ENCODE data around the gene KCNIP4.

DNA sequence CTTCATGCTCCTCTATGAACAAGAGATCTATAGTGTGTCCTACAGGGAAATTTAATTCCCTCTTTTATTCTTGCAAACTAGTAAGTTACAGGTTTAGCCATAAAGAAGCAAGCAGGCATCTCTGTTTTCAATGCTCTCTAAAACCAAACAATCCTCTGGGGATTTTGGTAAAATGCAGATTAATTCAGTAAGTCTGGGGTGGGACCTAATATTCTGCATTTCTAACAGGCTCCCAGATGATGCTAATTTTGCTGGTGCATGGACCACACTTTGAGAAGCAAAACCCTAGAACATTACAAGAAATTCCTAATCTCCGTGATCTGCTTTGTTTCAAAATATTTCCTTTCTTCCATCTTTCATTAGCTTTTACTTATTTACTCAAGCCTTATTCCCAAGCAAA is 903.5 kb downstream of the KCNIP4 start:
- TF ChIP-seq CTCF (IDR thresholded peaks at IDR 0.05) (no peak), POLR2A (IDR thresholded peaks at IDR 0.05) (no peak)
